K562 (cell line): ENCODE measurements around the gene GYPC. TPM values are rescaled to one million over a fixed set of nuclear protein-coding genes. Genes with fewer than 3 reads are reported as not detected.

ENCODE experiments used
- BCLAF1 ChIP-seq, 2 experiments: fragments of 450-650 bp in 1 of 2; IDR thresholded peaks; 2 replicates each; pipeline ENCODE4 v1.6.1; 2011 to 2017; ENCODE audit warnings: low read depth in 2 of 2, antibody characterized with exemption in 1 of 2, borderline replicate concordance in 1 of 2, low read length in 1 of 2, mild to moderate bottlenecking in 1 of 2, mixed read lengths in 1 of 2; ENCODE audit not compliant: control insufficient read depth in 1 of 2
- CCNT2 ChIP-seq: IDR thresholded peaks from 2 replicates; pipeline ENCODE4 v1.6.1; 2011; ENCODE audit warnings: borderline replicate concordance, low read depth, mild to moderate bottlenecking, moderate library complexity, mixed read lengths, low read length; ENCODE audit not compliant: insufficient read length; ENCODE audit errors: extremely low read depth
- E2F3 ChIP-seq: fragments of 250-450 bp; sonication (Bioruptor Pico); IDR thresholded peaks from 2 replicates; pipeline ENCODE4 v1.4.0; 2020; ENCODE audit warnings: mild to moderate bottlenecking
- FOSL1 ChIP-seq: fragments of 200-800 bp; sonication (Bioruptor generic); conservative IDR thresholded peaks from 2 replicates; pipeline ENCODE4 v1.6.1; 2016; ENCODE audit warnings: missing genetic modification characterization, missing compliant biosample characterization
- ID3 ChIP-seq, 2 experiments: fragments of 250-450 bp in 1 of 2; fragments of 450-650 bp in 1 of 2; sonication (Bioruptor Pico) in 1 of 2; IDR thresholded peaks; 2 replicates each; pipeline versions ENCODE4 v1.6.1 to v1.8.0; 2016 to 2021; ENCODE audit warnings: mild to moderate bottlenecking in 2 of 2, moderate library complexity in 2 of 2, missing compliant biosample characterization in 1 of 2, missing genetic modification characterization in 1 of 2
- RBBP5 ChIP-seq: fragments of 200-600 bp; sonication (generic); IDR thresholded peaks from 2 replicates; pipeline ENCODE4 v1.6.1; 2012; ENCODE audit warnings: borderline replicate concordance, mild to moderate bottlenecking, low read length, control low read depth, inconsistent platforms; ENCODE audit not compliant: insufficient read depth, poor library complexity, severe bottlenecking
- RREB1 ChIP-seq: fragments of 250-450 bp; sonication (Bioruptor Pico); IDR thresholded peaks from 2 replicates; pipeline ENCODE4 v1.4.0; 2020
- TBP ChIP-seq: optimal IDR thresholded peaks from 2 replicates; pipeline ENCODE3; 2011; ENCODE audit warnings: low read depth, low read length, improper control_type of control experiment
- TFAP4 ChIP-seq: sonication (generic); formaldehyde crosslinking; IDR thresholded peaks from 2 replicates; pipeline ENCODE4 v1.8.0; 2022; ENCODE audit warnings: missing genetic modification reagents, mild to moderate bottlenecking, moderate library complexity, borderline replicate concordance
- VEZF1 ChIP-seq: fragments of 200-800 bp; sonication (Bioruptor generic); IDR thresholded peaks from 2 replicates; pipeline ENCODE4 v1.6.1; 2017; ENCODE audit warnings: missing genetic modification characterization, missing compliant biosample characterization
- ZNF584 ChIP-seq: fragments of 200-800 bp; sonication (Bioruptor generic); IDR thresholded peaks from 2 replicates; pipeline ENCODE4 v1.6.1; 2016; ENCODE audit warnings: low read depth, mild to moderate bottlenecking, missing genetic modification characterization, missing compliant biosample characterization
- polyA plus RNA-seq, 8 experiments: library from polyadenylated mRNA; depleted of rRNA in 4 of 8; stranded (reverse) in 5 of 8; unstranded in 3 of 8; fragments of >200 nt; fragmentation: Nextera tagmentation in 2 of 8; fragmentation: Illumina TruSeq in 1 of 8; extraction: Ambion mirVana in 2 of 8; extraction: Trizol in 1 of 8; gene quantifications; 2 replicates each; pipeline versions ENCODE4 v1.2.1 to v1.2.3, GENCODE V29; 2011 to 2014; ENCODE audit warnings: inconsistent platforms in 1 of 8, missing spikeins in 1 of 8
- total RNA-seq, 7 experiments: library from RNA; depleted of rRNA in 6 of 7; stranded (reverse); fragments of >200 nt in 6 of 7; fragmentation: Illumina TruSeq in 2 of 7; extraction: Trizol in 2 of 7; gene quantifications; 2 replicates each; pipeline versions ENCODE4 v1.2.1 to v1.2.3, GENCODE V29; 2011 to 2021; ENCODE audit warnings: low replicate concordance in 1 of 7

GYPC gene
- total and polyA plus RNA-seq, 9 of the 15 experiments (the other 6 are each of a cell fraction or from before 2014, with no cell fraction given): 50.6 to 282 (median 194) TPM

GRCh38 chr2:126657636-126658318, 1.8 kb downstream of the GYPC start (continued):
- no peak for TF ChIP-seq BCLAF1 (IDR thresholded peaks at IDR 0.05; ENCODE audit: borderline replicate concordance in 1 of 2, control insufficient read depth in 1 of 2, low read depth in 2 of 2, low read length in 1 of 2)
- peak; percentile 86 for TF ChIP-seq ZNF584 (CRISPR knock-in tag)
- peak; percentile 87; the same call in 1 of the 2 replicates for TF ChIP-seq FOSL1
- 0 out of 2 replicates have a peak, but pooled peaks have one; percentile 6 for TF ChIP-seq RREB1 (CRISPR knock-in tag)
- TF ChIP-seq CCNT2: peak; percentile 51
- peak; percentile 88 for TF ChIP-seq VEZF1 (CRISPR knock-in tag)
- TF ChIP-seq ID3 (CRISPR knock-in tag; IDR thresholded peaks at IDR 0.05): no peak
- TF ChIP-seq ID3 (tag; IDR thresholded peaks at IDR 0.05): 0 out of 2 replicates have a peak, but pooled peaks have one; percentile 26
- peak; percentile 31 for TF ChIP-seq TBP
- peak; percentile 98 for TF ChIP-seq TFAP4
- peak; percentile 41 for TF ChIP-seq RBBP5
- TF ChIP-seq E2F3: 0 out of 2 replicates have a peak, but pooled peaks have one; percentile 4
